Fibroblast of lung (primary cell): ENCODE data around the gene GDF15. TPM values are rescaled to one million over a fixed set of nuclear protein-coding genes. Genes with fewer than 3 reads are reported as not detected.
"Not testable (repeated sequence)": the region's sequence is repeated elsewhere in the genome, so short reads cannot be mapped to it uniquely, and the experiment has no call there.

ENCODE experiments used
- DNase-seq, 2 donors: peaks; one replicate each; pipeline versions ENCODE4 v3.0.0 to v3.0.0-alpha.2; 2010; ENCODE audit warnings: low read depth in 2 of 2
- H2AFZ ChIP-seq: 2 replicates; pipeline ENCODE4 v1.5.1; 2012; ENCODE audit warnings: low read length, control low read depth, inconsistent platforms
- H3K27ac ChIP-seq: 2 replicates; pipeline ENCODE4 v1.5.1; 2011; ENCODE audit warnings: low read length, control low read depth; ENCODE audit not compliant: insufficient read depth
- H3K27me3 ChIP-seq: 2 replicates; pipeline ENCODE4 v1.5.1; 2011; ENCODE audit warnings: mild to moderate bottlenecking, low read length; ENCODE audit not compliant: control insufficient read depth, insufficient read depth
- H3K36me3 ChIP-seq: 2 replicates; pipeline ENCODE4 v1.5.1; 2011; ENCODE audit warnings: low read length; ENCODE audit not compliant: control insufficient read depth, insufficient read depth
- H3K4me1 ChIP-seq: 2 replicates; pipeline ENCODE4 v1.5.1; 2011; ENCODE audit warnings: low read length; ENCODE audit not compliant: control insufficient read depth, insufficient read depth; ENCODE audit errors: extremely low read depth
- H3K4me2 ChIP-seq: 2 replicates; pipeline ENCODE4 v1.5.1; 2011; ENCODE audit warnings: low read length, control low read depth; ENCODE audit not compliant: insufficient read depth; ENCODE audit errors: extremely low read depth
- H3K4me3 ChIP-seq, 4 experiments: fragments of 200-600 bp in 1 of 4; sonication (generic) in 1 of 4; replicated peaks in 1 of 4; 2 replicates each; pipeline ENCODE4 v1.5.1; 2011 to 2016; ENCODE audit warnings: low read length in 4 of 4, low read depth in 3 of 4, mild to moderate bottlenecking in 3 of 4, control low read depth in 2 of 4, inconsistent platforms in 1 of 4, mixed read lengths in 1 of 4; ENCODE audit not compliant: insufficient read depth in 1 of 4; ENCODE audit errors: control extremely low read depth in 1 of 4
- H3K79me2 ChIP-seq: 2 replicates; pipeline ENCODE4 v1.5.1; 2012; ENCODE audit warnings: mild to moderate bottlenecking, low read length, inconsistent platforms; ENCODE audit not compliant: control insufficient read depth, insufficient read depth
- H3K9ac ChIP-seq: 2 replicates; pipeline ENCODE4 v1.5.1; 2011; ENCODE audit warnings: mild to moderate bottlenecking, low read length, control low read depth; ENCODE audit not compliant: insufficient read depth
- H3K9me3 ChIP-seq: 2 replicates; pipeline ENCODE4 v1.5.1; 2012; ENCODE audit warnings: low read depth, low read length; ENCODE audit not compliant: control insufficient read depth, insufficient read depth
- H4K20me1 ChIP-seq: 2 replicates; pipeline ENCODE4 v1.5.1; 2011; ENCODE audit warnings: low read length; ENCODE audit not compliant: control insufficient read depth, insufficient read depth; ENCODE audit errors: extremely low read depth
- EZH2 ChIP-seq: IDR thresholded peaks from 2 replicates; pipeline ENCODE4 v1.5.1; 2012; ENCODE audit warnings: low read length, control low read depth, mild to moderate bottlenecking; ENCODE audit errors: missing control alignments
- polyA plus RNA-seq, 2 donors: library from polyadenylated mRNA; depleted of rRNA in 1 of 2; stranded (reverse) in 1 of 2; unstranded in 1 of 2; fragments of >200 nt; gene quantifications; 2 replicates each; pipeline ENCODE4 v1.2.1, GENCODE V29; 2011 to 2012; ENCODE audit warnings: missing spikeins in 1 of 2
- total RNA-seq: library from RNA; depleted of rRNA; stranded (reverse); fragments of >200 nt; gene quantifications from 2 replicates; pipeline ENCODE4 v1.2.1, GENCODE V29; 2014
- TF ChIP-seq, protein P1 (sequence below), 2 donors: IDR thresholded peaks in 1 of 2; conservative IDR thresholded peaks in 1 of 2; 1 replicate in 1 of 2; 2 replicates in 1 of 2; pipeline ENCODE4 v1.5.1; 2011 to 2012; ENCODE audit warnings: low read length in 2 of 2, control low read depth in 1 of 2, inconsistent platforms in 1 of 2, low read depth in 1 of 2, mild to moderate bottlenecking in 1 of 2

Gene GDF15
- total and polyA plus RNA-seq, 2 donors (not counting 1 experiment from before 2014, with no cell fraction given) = 8.6 to 140 TPM

DNA sequence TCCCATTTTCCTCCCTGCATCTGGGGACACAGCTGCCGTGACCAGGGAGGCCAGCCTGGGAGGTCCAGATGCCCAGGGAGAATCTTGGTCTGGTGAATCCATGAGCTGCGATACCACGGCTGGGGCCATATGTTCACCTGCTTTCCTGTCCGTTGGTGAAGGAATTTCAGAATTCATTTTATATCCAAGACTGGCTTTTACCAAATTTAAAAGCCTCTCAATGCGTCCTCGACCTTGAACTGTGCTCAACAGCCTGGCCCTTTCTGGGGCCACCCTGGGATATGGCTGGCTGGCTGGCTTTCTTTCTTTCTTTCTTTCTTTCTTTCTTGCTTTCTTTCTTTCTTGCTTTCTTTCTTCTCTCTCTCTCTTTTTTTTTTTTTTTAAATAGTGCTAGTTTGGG, 22.2 kb upstream of the GDF15 start:
- no peak for DNase-seq
- H4K20me1 ChIP-seq = no peaks in the 10 kb centered on the region
- H3K4me3 ChIP-seq = no peak overlapping the region
- H2AFZ ChIP-seq = no peak overlapping the region
- TF ChIP-seq, protein P1, sequence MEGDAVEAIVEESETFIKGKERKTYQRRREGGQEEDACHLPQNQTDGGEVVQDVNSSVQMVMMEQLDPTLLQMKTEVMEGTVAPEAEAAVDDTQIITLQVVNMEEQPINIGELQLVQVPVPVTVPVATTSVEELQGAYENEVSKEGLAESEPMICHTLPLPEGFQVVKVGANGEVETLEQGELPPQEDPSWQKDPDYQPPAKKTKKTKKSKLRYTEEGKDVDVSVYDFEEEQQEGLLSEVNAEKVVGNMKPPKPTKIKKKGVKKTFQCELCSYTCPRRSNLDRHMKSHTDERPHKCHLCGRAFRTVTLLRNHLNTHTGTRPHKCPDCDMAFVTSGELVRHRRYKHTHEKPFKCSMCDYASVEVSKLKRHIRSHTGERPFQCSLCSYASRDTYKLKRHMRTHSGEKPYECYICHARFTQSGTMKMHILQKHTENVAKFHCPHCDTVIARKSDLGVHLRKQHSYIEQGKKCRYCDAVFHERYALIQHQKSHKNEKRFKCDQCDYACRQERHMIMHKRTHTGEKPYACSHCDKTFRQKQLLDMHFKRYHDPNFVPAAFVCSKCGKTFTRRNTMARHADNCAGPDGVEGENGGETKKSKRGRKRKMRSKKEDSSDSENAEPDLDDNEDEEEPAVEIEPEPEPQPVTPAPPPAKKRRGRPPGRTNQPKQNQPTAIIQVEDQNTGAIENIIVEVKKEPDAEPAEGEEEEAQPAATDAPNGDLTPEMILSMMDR (conservative IDR thresholded peaks at IDR 0.05 in 1 of 2, IDR thresholded peaks at IDR 0.05 in 1 of 2; ENCODE audit: low read depth in 1 of 2, low read length in 2 of 2) = no peak
- TF ChIP-seq EZH2 = no peak
- H3K27me3 ChIP-seq = no peaks in the 10 kb centered on the region
- peak overlapping the region; percentile 99 for H3K27ac ChIP-seq
- H3K9me3 ChIP-seq = no peaks in the 10 kb centered on the region
- no peak overlapping the region for H3K4me2 ChIP-seq
- H3K79me2 ChIP-seq = no peaks in the 10 kb centered on the region
- peaks cover 2% of the 10 kb centered on the region for H3K36me3 ChIP-seq
- peaks cover 12% of the 10 kb centered on the region for H3K4me1 ChIP-seq
- H3K9ac ChIP-seq = no peak overlapping the region

DNA sequence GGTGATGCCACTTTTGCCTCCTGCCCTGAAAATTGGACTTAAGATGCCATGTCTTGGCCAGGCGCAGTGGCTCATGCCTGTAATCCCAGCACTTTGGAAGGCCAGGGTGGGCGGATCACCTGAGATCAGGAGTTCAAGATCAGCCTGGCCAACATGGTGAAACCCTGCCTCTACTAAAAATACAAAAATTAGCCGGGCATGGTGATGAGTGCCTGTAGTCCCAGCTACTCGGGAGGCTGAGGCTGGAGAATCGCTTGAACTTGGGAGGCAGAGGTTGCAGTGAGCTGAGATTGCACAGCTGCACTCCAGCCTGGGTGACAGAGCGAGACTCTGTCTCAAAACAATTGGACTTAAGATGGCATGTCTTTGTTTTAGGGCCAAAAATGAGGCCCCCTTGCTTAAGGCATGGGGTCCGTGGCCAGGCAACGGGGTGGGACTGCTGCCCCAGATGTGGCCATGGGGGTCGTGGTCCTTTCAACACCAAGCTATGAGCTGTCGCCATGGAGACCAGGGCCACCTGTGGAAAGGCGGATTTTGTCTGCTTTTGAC, 21.6 kb upstream of the GDF15 start:
- DNase-seq, H2AFZ ChIP-seq: not testable (repeated sequence)
- peak overlapping the region; percentile 72 for H3K9ac ChIP-seq

DNA sequence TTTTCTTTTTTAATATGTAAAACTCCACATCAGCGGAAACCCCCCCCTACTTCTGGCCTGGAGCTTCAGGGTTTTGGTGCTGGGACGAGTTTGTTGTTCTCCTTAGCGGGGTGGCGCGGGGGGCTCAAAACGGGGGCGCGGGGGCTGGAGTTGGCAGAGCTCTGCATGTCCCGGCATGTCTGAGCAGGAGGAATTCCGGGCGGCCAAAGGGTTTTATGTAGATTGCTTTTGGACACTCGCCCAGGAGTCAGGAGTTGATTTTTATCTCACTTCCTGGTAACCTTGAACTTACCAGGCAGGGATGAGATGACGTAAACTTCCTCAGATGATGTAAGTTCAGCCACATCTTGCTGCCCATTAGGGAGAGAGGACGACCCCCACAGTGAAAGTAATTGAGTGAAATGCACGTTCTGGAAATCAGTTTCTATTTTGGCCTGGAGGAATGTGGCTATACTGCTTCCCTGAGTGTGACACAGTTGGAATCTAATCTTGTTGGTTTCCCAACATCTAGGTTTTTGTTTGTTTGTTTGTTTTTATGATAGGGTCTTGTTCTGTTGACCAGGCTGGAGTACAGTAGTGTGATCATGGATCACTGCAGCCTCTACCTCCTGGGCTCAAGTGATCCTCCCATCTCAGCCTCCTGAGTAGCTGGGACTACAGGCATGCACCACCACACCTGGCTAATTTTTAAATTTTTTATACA, 21.0 kb upstream of the GDF15 start:
- DNase-seq = peak; percentile 100
- TF ChIP-seq, protein P1 (conservative IDR thresholded peaks at IDR 0.05 in 1 of 2, IDR thresholded peaks at IDR 0.05 in 1 of 2; ENCODE audit: low read depth in 1 of 2, low read length in 2 of 2) = no peak
- TF ChIP-seq EZH2 = no peak
- H3K27me3 ChIP-seq = no peaks in the 10 kb centered on the region
- no peak overlapping the region for H3K4me3 ChIP-seq
- peak overlapping the region; percentile 99 for H3K27ac ChIP-seq
- H3K4me1 ChIP-seq = peaks cover 12% of the 10 kb centered on the region
- H4K20me1 ChIP-seq = no peaks in the 10 kb centered on the region
- H3K4me2 ChIP-seq = peak overlapping the region; percentile 21
- H3K9me3 ChIP-seq = no peaks in the 10 kb centered on the region
- H3K9ac ChIP-seq = peak overlapping the region; percentile 72
- no peaks in the 10 kb centered on the region for H3K79me2 ChIP-seq
- no peak overlapping the region for H2AFZ ChIP-seq
- H3K36me3 ChIP-seq = no peaks in the 10 kb centered on the region

More for the DNA sequence above, 21.6 kb upstream of the GDF15 start:
- Histone ChIP-seq H3K27ac (peak overlapping the region; percentile 99), H3K4me1 (peaks cover 12% of the 10 kb centered on the region)
- H3K4me3 ChIP-seq, H3K9me3 ChIP-seq, H4K20me1 ChIP-seq, H3K79me2 ChIP-seq, H3K27me3 ChIP-seq, H3K36me3 ChIP-seq, H3K4me2 ChIP-seq: not testable (repeated sequence)
